Astrocyte (in vitro differentiated cells and primary cell): ENCODE results near the gene BUD13. TPM values are rescaled to one million over a fixed set of nuclear protein-coding genes. Genes with fewer than 3 reads are reported as not detected.

ENCODE experiments used
- DNase-seq: peaks from one replicate; pipeline ENCODE4 v3.0.0-alpha.2; 2010; ENCODE audit warnings: low read depth
- FAIRE-seq: peaks from 2 replicates; lab custom pipeline; 2011; peaks lifted over from hg19 to GRCh38; lab: Jason Lieb, UNC
- H2AFZ ChIP-seq: 2 replicates; pipeline ENCODE4 v1.6.0; 2012; ENCODE audit warnings: low read depth, low read length, inconsistent platforms
- H3K27ac ChIP-seq: 2 replicates; pipeline ENCODE4 v1.5.1; 2011; ENCODE audit warnings: low read depth, low read length, inconsistent platforms
- H3K27me3 ChIP-seq: 2 replicates; pipeline ENCODE4 v1.6.0; 2011; ENCODE audit warnings: low read length, inconsistent platforms; ENCODE audit not compliant: insufficient read depth
- H3K36me3 ChIP-seq: 2 replicates; pipeline ENCODE4 v1.5.1; 2011; ENCODE audit warnings: low read length, inconsistent platforms; ENCODE audit not compliant: insufficient read depth
- H3K4me1 ChIP-seq: 2 replicates; pipeline ENCODE4 v1.5.1; 2011; ENCODE audit warnings: low read length, inconsistent platforms; ENCODE audit not compliant: insufficient read depth
- H3K4me2 ChIP-seq: 2 replicates; pipeline ENCODE4 v1.6.0; 2012; ENCODE audit warnings: low read length, inconsistent platforms
- H3K4me3 ChIP-seq: 2 replicates; pipeline ENCODE4 v1.5.1; 2011; ENCODE audit warnings: low read depth, mild to moderate bottlenecking, low read length, inconsistent platforms; ENCODE audit not compliant: insufficient read depth
- H3K79me2 ChIP-seq: 2 replicates; pipeline ENCODE4 v1.6.0; 2012; ENCODE audit warnings: mild to moderate bottlenecking, low read length, inconsistent platforms; ENCODE audit not compliant: insufficient read depth
- H3K9ac ChIP-seq: 2 replicates; pipeline ENCODE4 v1.6.0; 2012; ENCODE audit warnings: mild to moderate bottlenecking, low read length, inconsistent platforms
- H3K9me3 ChIP-seq: 2 replicates; pipeline ENCODE4 v1.5.1; 2012; ENCODE audit warnings: low read depth, mild to moderate bottlenecking, low read length, inconsistent platforms; ENCODE audit not compliant: insufficient read depth
- H4K20me1 ChIP-seq: 2 replicates; pipeline ENCODE4 v1.6.0; 2012; ENCODE audit warnings: low read length, inconsistent platforms; ENCODE audit not compliant: insufficient read depth
- H3K27ac Mint-ChIP-seq: one replicate; pipeline ENCODE4 v1.8.0; 2021; ENCODE audit warnings: mild to moderate bottlenecking, mixed read lengths; ENCODE audit not compliant: unreplicated experiment
- H3K27me3 Mint-ChIP-seq: one replicate; pipeline ENCODE4 v1.8.0; 2021; ENCODE audit warnings: low read depth, mixed read lengths; ENCODE audit not compliant: unreplicated experiment
- H3K36me3 Mint-ChIP-seq: one replicate; pipeline ENCODE4 v1.8.0; 2021; ENCODE audit warnings: low read depth, mixed read lengths; ENCODE audit not compliant: unreplicated experiment
- H3K4me1 Mint-ChIP-seq: one replicate; pipeline ENCODE4 v1.8.0; 2021; ENCODE audit warnings: low read depth, mixed read lengths; ENCODE audit not compliant: unreplicated experiment
- H3K4me3 Mint-ChIP-seq: one replicate; pipeline ENCODE4 v1.8.0; 2021; ENCODE audit warnings: mild to moderate bottlenecking, moderate library complexity, mixed read lengths; ENCODE audit not compliant: unreplicated experiment
- H3K9me3 Mint-ChIP-seq: one replicate; pipeline ENCODE4 v1.8.0; 2021; ENCODE audit warnings: mild to moderate bottlenecking, mixed read lengths; ENCODE audit not compliant: unreplicated experiment
- EZH2 ChIP-seq: IDR thresholded peaks from 2 replicates; pipeline ENCODE4 v1.6.1; 2012; ENCODE audit warnings: mild to moderate bottlenecking, low read length, inconsistent platforms; ENCODE audit not compliant: insufficient read depth
- total RNA-seq: library from RNA; stranded (reverse); gene quantifications from 2 replicates; pipeline ENCODE4 v1.2.1, GENCODE V29; 2021
- TF ChIP-seq, protein P1 (sequence below): IDR thresholded peaks from 2 replicates; pipeline ENCODE4 v1.5.1; 2011; ENCODE audit warnings: low read depth, mild to moderate bottlenecking, inconsistent platforms, low read length, moderate library complexity; ENCODE audit not compliant: insufficient read depth

The BUD13 gene
- total RNA-seq, 1 donor from 2014 or later = 9.3 TPM

DNA sequence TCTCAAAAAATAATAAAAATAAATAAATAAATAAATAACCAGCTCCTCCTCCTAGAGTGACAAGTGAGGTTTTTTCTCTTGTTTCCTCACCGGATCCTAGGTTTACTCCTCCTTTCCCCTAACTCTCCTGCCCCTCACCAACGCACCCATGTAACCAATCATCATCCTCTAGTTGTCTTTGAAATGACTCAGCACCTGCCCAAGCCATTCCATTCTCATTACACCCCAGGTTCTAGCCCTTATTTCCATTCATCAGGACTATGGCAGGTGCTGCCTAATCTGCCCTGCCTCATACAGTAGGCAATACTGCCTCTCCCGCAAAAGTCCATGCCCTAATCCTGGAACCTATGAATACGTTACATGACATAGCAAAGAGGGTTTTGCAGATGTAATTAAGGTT, 60.4 kb downstream of the BUD13 start:
- Mint-ChIP-seq H3K27me3 (peaks cover 30% of the 10 kb centered on the region), H3K4me1 (no peaks in the 10 kb centered on the region), H3K4me3 (no peak overlapping the region), H3K27ac (no peak overlapping the region), H3K36me3 (no peaks in the 10 kb centered on the region), H3K9me3 (no peaks in the 10 kb centered on the region)
- Histone ChIP-seq H3K4me1 (no peaks in the 10 kb centered on the region), H3K79me2 (no peaks in the 10 kb centered on the region), H3K36me3 (no peaks in the 10 kb centered on the region), H2AFZ (no peak overlapping the region), H3K9me3 (no peaks in the 10 kb centered on the region), H3K9ac (no peak overlapping the region), H3K27ac (no peak overlapping the region), H3K27me3 (peaks cover 7% of the 10 kb centered on the region), H3K4me2 (no peak overlapping the region), H3K4me3 (no peak overlapping the region), H4K20me1 (no peaks in the 10 kb centered on the region)
- no peak for TF ChIP-seq EZH2
- TF ChIP-seq, protein P1, sequence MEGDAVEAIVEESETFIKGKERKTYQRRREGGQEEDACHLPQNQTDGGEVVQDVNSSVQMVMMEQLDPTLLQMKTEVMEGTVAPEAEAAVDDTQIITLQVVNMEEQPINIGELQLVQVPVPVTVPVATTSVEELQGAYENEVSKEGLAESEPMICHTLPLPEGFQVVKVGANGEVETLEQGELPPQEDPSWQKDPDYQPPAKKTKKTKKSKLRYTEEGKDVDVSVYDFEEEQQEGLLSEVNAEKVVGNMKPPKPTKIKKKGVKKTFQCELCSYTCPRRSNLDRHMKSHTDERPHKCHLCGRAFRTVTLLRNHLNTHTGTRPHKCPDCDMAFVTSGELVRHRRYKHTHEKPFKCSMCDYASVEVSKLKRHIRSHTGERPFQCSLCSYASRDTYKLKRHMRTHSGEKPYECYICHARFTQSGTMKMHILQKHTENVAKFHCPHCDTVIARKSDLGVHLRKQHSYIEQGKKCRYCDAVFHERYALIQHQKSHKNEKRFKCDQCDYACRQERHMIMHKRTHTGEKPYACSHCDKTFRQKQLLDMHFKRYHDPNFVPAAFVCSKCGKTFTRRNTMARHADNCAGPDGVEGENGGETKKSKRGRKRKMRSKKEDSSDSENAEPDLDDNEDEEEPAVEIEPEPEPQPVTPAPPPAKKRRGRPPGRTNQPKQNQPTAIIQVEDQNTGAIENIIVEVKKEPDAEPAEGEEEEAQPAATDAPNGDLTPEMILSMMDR = no peak
- DNase-seq = no peak
- no peak for FAIRE-seq

DNA sequence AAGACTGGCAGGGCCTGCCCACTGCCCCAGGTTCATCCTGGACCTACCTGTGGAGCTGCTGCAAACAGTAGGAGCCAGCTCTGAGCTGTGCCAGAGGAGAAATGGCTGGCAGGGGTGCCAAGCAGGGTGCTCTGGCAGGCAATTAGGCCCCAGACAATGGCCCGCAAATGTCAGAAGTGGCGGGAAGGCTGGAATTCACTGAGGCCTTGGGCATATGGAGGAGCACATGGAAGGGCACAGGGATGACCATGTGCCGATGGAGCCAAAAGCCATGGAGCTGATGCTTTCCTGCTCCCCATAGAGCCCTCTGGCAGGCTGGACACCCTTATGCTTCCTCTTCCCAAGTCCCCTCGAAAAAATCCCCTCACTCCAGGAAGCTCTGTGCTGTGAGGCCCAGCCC, 62.0 kb downstream of the BUD13 start:
- H3K4me2 ChIP-seq = no peak overlapping the region
- H3K27ac ChIP-seq = no peak overlapping the region
- Mint-ChIP-seq H3K4me3 (no peak overlapping the region), H3K27me3 (peaks cover 32% of the 10 kb centered on the region), H3K36me3 (no peaks in the 10 kb centered on the region), H3K4me1 (no peaks in the 10 kb centered on the region), H3K9me3 (no peaks in the 10 kb centered on the region), H3K27ac (no peak overlapping the region)
- H2AFZ ChIP-seq = no peak overlapping the region
- no peaks in the 10 kb centered on the region for H3K4me1 ChIP-seq
- TF ChIP-seq, protein P1 = no peak
- TF ChIP-seq EZH2 = no peak
- no peaks in the 10 kb centered on the region for H3K36me3 ChIP-seq
- FAIRE-seq (no peak), DNase-seq (no peak)
- H3K4me3 ChIP-seq = no peak overlapping the region
- peaks cover 12% of the 10 kb centered on the region for H3K27me3 ChIP-seq
- no peaks in the 10 kb centered on the region for H3K79me2 ChIP-seq
- no peak overlapping the region for H3K9ac ChIP-seq
- no peaks in the 10 kb centered on the region for H4K20me1 ChIP-seq
- no peaks in the 10 kb centered on the region for H3K9me3 ChIP-seq

DNA sequence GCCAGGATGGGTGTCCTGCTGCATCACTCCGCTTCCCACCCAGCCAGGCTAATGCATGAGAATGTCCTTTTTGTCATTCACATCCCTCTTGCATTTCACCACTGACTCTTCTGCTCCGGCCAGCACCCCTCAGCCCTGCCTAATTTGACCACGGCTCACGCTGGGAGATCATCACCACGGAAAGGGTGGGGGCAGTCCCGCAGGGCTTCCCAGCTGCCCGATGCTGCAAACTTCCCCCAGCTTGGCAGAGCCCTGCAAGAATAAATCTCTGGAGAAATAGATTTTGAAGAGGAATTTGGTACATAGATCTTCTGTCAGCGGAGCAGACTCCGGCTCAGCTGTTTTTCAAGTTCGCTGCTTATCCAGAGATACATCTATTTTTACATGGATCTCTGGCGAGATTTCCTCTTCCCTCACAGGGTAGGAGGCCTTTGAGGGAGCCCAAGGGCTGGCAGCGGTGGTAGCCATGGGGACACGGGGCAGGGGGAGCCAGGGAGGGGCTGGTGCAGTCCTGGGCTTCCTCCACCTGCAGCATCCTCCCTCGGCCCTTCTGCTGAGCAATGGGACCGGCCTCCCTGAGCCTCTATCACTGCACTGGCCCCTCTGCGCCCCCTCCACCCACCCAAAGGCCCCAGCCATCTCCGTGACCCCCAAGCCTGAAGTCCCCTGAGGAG, 62.6 kb downstream of the BUD13 start:
- H3K27ac Mint-ChIP-seq = no peak overlapping the region

More for the DNA sequence above, 62.6 kb downstream of the BUD13 start:
- H3K36me3 ChIP-seq = no peaks in the 10 kb centered on the region
- Mint-ChIP-seq H3K4me1 (no peaks in the 10 kb centered on the region), H3K27me3 (peaks cover 32% of the 10 kb centered on the region), H3K36me3 (no peaks in the 10 kb centered on the region), H3K4me3 (no peak overlapping the region), H3K9me3 (no peaks in the 10 kb centered on the region)
- H3K79me2 ChIP-seq = no peaks in the 10 kb centered on the region
- no peak overlapping the region for H3K4me2 ChIP-seq
- no peaks in the 10 kb centered on the region for H4K20me1 ChIP-seq
- no peak overlapping the region for H3K9ac ChIP-seq
- TF ChIP-seq, protein P1 = no peak
- no peak for TF ChIP-seq EZH2
- H3K27ac ChIP-seq = no peak overlapping the region
- DNase-seq (no peak), FAIRE-seq (no peak)
- H3K27me3 ChIP-seq = peaks cover 12% of the 10 kb centered on the region
- H3K9me3 ChIP-seq = no peaks in the 10 kb centered on the region
- no peak overlapping the region for H3K4me3 ChIP-seq
- H2AFZ ChIP-seq = no peak overlapping the region
- no peaks in the 10 kb centered on the region for H3K4me1 ChIP-seq
